Hindlimb muscle (tissue), 1 donor: ENCODE measurements around the gene RHEBL1. TPM values are rescaled to one million over a fixed set of nuclear protein-coding genes. Genes with fewer than 3 reads are reported as not detected.

Experiments
- DNase-seq: peaks from one replicate; pipeline ENCODE4 v3.0.0-alpha.2; 2013
- polyA plus RNA-seq: library from polyadenylated mRNA; unstranded; fragments of 120-200 nt; gene quantifications from one replicate; pipeline ENCODE4 v1.2.1, GENCODE V29; 2013; ENCODE audit not compliant: insufficient read length

The RHEBL1 gene
- polyA plus RNA-seq, 1 donor = 2.2 TPM

DNA sequence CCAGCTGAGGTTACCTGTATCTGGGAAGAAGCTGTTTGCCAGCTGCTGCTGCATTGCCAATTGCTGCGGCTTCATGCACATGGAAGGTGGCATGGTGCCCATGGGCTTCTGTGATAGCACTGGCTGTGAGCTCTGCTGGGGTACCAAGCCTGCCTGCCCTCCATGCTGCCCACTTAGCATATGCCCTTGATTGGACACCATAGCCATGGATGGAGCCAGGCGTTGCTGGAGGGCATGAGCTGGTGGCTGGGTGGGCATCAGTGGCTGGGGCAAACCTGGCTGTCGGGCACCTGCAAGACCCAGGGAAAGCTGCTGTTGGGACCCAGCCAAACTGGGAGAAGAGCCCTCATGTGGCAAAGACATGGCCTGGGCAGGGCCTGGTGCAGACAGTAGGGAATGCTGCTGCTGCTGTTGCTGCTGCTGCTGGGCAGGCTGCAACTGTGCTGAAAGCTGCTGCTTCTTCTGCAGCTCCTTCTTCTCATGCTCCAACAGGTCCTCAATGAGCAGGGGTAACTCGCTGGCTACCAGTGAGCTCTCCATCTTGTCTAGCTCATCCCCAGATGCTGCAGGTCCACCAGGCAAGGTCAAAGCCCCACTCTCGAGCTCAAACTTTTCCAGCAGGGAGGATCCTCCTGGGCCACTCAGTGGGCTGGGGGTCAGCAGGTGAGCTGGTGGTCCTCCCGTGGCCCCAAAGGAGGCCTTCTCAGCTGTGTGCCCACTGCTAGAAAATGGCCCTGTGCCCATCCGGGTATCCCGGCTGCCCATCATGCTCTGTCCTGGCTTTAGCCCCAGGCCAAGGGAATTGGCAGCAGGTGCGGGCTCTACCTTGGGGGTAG lies 32.5 kb downstream of the RHEBL1 start:
- no peak for DNase-seq

DNA sequence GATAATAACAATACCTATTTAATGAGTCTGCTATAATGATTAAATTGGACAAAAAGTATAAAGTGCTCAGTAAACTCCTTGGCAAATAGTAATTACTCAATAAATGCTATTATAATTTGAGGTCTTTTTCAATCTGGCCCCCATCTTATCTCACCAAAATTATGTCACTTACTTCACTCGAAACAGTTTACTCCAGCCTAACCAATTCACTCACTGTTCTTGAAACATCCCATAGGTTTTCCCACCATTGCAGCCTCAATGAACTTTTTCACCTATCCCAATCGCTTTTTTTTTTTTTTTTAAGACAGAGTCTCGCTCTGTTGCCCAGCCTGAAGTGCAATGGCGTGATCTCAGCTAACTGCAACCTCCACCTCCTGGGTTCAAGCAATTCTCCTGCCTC lies 33.8 kb downstream of the RHEBL1 start:
- DNase-seq = no peak

DNA sequence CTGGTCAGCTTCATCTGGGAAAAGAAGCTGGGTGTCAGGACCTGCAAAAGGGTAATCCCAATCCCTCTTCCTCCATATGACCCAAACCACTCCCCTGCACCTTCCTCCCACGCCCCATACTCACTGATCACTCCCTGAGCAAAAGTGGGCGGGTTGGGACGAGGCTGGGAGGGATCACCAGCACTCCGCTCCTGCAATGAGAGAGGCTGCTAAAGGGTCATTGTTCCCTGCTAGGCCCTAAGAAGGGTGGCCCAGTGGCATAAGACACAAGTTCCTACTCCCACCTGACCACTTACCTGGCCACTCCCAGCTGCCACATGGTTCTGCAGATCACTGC lies 35.5 kb downstream of the RHEBL1 start:
- DNase-seq = no peak

DNA sequence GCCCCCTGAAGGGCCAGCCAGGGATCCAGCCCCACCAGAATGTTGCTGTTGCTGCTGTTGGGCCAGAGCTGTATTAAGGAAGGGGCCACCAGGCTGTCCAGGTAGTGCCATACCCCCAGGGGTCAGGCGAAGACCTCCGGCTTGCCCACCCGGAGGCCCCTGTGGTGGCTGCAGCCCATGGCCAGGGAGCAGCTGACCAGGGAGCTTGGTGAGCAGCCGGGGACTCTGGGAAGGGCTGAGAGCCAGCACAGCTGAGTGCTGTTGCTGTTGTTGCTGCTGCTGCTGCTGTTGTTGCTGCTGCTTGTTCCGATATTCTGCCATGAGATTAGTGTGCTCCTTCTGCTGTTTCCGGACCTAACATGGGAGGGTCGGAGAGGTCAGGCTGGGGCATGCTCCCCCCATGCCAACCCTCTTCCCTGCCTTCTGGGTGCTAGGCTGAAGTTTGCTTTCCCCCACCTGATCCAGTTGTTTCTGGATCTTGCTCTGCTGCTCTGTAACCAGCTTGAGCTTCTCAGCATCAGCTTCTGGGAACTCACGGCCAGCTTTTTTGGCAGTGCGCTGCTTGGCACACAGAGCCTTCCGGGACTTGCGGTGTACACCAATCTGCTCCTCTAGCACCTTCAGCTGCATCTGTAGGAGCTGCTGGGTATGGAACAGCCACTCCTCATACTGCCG lies 36.0 kb downstream of the RHEBL1 start:
- no peak for DNase-seq

DNA sequence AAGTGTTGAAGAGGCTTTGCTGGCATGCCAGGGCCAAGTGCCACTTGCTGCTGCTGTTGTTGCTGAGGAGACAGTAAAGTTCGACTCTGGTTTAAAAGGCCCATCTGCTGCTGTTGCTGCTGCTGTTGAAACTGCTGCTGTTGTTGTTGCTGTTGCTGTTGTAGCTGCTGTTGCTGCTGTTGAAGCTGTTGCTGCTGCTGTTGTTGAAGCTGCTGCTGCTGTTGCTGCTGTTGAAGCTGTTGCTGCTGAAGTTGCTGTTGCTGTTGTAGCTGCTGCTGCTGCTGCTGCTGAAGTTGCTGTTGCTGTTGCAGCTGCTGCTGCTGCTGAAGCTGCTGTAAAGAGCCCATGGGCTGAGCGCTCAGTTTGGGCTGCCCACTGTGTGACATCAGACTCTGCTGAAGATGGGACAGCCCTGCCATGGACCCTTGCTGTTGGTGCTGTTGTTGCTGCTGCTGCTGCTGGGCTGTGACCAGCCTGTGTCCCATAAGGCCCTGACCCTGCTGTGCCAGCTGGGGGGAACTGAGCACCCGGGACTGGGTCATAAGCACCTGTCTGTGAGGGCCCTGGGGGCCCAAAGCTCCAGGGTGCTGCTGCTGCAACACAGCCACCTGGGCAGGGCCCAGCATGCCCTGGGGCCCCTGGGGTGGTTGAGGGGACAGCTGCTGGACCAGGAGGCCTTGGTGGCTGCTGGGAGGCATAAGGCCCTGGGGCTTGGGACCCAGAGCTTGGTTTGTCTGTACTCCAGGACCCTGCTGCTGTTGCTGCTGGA lies 36.9 kb downstream of the RHEBL1 start:
- no peak for DNase-seq

DNA sequence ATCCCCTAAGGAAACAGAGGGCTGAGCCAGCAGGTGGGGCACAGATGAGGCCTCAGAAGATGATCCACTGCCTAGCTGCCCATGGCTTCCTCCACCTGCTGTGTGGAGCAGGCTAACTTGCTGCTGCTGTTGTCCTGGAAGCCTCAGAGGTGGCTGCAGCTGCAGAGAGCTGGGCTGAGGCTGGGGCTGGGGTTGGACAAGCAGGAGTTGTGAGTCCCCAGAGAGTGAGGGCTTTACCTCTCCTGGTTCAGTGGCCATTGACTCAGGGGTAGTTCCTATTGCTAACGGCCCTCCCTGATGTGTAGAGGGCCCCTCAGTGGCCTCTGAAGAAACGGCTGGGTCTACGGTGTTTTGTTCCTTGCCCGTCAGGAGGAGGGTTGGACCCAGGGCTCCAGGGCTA lies 37.5 kb downstream of the RHEBL1 start:
- no peak for DNase-seq

DNA sequence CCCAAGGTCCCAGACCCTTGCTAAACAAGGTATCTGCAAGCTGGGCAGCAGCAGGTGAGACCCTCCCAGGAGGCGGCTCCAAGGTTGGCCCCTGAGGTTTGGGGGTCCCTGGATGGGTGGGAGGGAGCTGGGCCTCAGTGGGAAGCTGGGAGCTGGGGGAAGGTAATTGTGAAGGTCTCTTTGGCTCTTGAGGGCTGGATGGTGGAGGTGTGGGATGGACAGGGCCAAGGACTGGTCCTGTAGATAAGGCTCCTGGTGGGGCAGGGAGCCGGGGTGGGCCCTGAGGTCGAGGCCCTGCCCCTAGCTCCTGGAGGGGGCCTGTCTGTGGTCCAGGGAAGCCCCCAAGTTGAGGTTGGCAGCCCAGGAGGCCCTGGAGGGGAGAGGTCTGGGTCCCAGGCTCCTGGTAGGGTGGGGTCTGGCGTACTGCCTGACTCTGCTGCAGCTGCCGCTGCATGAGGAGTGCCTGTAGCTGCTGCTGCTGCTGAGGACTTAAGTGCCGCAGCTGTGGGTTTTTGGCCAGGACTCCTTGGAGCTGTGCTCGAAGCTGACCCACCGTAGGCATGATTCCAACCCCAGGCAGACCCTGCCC lies 38.1 kb downstream of the RHEBL1 start:
- DNase-seq = peak; percentile 43

DNA sequence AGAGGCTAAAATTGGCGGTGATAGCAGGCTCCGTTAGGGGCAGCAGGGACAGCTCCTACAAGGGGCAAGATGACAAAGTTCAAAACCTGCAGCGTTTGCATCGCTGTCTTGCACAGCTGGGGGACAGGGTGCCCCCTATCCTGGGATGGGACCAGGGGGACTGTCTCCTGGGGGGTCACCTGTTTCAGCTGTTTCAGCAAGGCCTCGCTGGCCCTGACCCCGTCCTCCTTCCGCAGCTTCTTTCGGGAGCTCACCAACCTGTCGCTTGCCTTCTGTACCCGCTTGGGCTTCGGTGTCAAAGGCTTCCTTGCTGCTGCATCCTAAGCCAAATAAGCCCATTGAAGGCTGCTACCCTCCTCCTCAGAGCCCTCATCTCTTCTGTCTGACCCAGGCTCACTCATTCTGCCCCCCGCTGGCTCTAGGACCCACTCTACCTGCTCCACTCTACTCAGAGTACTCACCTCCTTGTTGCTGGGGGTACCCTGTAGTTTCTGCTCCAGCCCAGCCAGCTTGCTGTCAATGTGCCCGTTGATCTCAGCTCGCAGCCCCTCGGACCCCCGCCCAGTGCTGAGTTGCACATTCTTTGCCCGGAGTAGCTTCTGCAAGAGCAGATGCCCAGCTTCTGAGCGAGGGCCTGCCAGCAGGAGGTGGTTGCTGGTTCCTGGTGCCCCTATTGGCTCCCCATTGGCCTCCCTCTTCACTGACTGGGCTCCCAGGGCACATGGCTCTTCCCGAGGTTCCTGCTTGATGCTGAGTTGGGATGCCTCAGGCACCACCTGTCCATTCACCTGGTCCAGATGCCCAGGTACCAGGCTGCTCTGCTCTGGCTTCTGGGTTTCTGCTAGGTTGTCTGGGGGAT lies 38.8 kb downstream of the RHEBL1 start:
- no peak for DNase-seq

DNA sequence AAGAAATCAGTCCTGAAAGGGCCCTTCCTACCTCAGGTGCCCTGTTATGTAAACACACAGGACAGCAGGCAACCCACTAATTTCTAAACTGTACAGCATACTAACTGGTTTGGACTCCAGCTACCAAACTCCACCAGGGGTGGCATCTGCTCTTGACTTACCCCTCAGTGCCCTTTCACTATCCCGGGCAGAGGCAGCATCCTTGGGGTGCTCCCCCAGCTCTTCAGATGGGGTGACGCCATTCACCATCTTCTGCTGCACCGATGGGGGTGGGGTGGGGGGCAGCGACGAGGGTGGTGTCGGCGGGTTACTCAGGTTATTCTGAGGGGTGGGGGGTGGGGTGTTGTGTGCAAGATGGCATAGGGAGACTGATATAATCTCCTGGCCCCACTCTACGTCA lies 39.7 kb downstream of the RHEBL1 start:
- DNase-seq = no peak

DNA sequence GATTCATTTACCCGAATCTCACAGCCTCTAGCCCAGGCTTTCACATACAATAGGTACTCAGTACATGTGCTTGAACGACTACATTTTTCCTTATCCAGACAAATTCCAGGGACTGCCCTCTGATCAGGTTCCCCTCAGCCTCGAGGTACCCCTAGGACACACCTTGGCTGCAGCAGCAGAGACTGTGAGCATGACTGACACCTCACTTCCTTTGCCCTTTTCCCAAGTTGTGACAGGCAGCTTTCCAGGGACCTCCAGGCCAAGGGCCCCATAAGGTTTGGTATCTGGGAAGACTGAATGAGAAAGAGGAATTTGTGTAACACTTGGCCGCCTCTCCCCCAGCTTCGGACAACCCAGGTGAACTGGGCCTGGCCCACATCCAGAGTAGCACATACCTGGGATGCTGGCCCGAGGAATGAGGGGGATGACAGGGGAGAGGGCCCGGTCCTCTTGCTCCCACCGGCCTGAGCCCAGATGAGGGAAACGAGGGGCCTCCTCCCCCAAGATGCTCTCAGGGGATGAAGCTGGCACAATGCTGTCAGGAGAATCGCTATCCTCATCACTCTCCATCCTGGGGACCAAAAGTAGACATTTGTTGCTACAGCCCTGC lies 41.0 kb downstream of the RHEBL1 start:
- no peak for DNase-seq

DNA sequence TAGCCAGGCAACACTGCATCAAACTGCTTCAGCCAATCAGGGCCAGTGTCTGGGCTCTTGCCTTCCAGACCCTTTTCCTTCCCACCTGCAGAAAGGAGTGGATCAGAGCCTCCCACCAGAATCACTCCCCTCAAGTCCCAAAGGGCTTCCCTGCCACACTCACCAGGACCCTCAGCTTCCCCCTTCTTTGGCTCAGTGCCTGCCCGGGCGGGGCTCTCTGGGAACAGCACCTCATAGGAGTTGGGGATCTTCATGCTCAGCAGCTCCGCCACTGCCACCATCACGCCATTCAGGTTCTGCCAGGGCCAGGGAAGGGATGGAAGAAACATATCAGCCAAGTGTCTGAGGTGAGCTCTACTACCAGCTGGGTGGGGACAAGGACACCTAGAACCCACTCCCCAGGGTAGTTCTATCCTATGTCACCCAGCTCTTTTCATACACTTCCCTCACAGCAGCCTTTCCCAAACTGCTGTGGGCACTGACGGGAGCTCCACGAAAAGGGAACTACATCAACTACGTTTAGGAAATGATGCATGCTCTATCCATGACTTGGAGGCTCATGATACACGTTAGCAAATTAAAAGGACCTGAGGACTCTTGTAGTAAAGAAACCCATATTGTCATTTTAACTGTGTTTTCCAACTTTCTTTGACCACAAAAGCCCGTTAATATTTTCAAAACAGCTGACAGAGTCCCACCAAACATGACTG lies 41.8 kb downstream of the RHEBL1 start:
- DNase-seq = no peak

DNA sequence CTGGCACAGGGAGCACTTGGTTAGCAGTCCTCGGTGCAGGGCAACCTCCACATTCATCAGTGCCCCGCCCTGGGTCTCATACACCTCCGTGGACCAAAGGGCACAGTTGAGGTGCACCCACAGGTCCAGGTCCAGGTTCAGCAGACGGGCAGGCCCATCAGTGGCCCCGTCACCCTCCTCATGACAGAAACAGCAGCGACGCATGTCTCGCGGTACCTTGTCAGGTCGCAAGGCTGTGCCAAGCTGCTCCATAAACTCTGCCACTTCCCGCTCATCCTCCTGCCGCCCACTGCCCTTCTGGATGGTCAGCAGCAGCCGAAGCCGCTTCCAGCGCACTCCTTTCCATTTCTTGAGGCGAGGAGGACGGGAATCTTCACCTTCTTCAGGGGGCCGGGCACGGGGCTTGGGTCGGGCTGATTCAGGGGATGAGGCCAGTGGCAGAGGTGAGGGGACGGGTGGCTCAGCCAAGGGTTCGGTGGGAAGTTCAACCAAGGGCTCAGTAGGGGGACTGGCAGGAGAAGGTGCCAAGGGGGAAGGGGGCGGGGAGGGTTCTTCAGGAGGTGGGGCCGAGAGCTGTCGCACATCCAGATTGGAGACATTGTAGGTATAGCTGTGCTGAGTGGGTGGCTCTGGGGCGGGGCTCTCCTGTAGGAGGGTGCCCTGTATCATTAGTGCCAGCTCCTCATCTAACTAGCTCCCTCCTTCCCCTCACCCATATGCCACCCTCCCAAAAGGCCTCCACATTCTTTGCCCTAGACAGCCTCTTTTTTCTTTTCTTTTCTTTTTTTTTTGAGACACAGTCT lies 42.9 kb downstream of the RHEBL1 start:
- no peak for DNase-seq

DNA sequence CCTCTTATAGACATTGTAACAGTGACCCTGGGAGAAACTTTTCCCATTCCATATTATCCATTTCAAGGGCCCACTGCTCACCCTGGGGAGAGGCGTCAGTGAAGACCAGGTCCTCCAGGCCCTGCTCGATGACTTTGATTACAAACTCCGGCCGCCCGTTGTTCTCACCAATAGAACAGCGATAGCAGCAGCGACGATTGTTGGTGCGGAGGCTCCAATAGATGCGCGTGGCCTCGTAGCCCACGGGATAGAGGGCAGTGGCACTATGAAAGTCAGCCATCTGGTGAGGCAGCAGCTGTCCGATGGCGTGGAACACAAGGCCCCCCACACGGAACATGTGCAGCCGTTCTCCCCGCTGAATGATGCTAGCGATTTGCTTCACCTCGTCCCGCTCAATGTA lies 43.7 kb downstream of the RHEBL1 start:
- DNase-seq = no peak

DNA sequence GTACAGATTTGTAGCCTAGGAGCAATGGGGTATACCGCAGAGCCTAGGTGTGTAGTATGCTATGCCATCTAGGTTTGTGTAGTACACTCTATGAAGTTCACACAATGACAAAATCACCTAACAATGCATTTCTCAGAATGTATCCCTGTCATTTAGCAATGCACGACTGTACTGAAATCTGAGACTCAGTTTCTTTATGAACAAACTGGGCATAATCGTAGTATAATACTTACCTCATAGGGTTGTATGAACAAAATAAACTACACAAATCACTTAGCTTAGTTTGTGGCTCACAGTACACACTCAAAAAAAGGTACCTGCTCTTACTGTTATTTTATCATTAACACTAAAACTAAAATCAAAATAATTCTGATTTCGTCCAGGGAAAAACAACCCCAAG lies 44.3 kb downstream of the RHEBL1 start:
- no peak for DNase-seq

DNA sequence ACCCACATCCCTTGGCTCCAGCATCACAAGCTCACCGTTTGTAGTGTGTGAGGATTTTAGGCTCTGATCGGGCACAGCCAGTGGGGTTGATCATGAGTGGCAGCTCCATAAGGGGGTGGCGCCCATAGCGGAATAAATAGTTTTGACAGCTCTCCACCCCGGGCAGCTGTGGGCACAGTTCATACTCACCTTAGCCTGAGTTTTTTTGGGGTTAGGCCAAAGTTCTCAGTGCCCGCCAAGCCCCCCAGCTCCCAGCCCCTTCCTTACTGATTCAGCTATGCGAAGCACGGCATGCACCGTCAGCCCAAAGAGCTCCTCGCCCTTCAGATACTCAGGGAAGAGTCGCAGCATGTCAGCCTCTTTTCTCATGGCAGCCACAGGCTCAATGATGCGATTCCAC lies 45.2 kb downstream of the RHEBL1 start:
- no peak for DNase-seq

DNA sequence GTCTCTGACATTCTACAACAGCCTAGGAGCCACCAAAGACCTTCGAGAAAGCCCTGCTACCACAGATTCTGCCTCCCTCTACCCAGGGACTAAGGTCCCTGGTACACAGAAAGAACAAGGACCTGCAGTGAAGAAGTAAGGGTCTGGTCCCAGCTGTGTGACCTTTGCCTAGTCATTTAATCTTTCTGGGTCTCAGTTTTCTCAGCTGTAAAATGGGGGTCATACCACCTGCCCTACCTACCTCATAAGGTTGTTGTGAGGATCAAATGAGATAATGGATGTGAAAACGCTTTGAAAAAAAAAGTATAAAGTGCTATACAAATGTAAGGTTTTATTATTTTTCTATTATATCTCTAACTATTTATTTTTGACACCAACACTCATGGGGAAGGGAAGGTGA lies 46.0 kb downstream of the RHEBL1 start:
- no peak for DNase-seq

DNA sequence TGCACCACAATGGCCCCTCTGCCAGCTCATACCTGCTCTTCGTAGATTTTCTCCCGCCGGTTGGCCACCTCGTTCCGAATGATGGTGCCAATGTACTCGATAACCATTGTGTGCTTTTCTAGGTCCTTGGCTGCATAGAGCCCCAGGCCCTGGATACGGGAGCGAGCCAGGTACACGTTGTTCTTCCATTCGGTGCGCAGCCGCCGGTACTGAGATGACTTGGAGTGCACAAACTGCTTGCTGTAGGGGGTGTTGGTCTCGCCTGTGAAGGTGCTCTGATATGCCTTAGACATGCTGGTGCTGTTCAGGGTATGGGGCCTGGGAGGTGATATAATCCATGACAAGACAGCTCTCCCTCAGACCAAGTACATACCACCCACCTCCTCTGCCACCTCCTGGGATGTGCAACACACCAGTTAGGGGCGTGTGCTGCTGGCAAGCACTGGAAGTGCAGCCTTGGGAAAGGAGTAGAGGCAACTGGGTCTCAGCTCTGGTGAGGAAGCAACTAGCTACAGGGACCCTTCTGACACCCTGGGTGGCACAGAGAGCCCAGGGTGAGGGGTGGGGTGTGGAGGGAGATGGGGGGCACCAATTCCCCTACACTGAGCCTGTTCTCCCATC lies 47.1 kb downstream of the RHEBL1 start:
- DNase-seq = no peak

DNA sequence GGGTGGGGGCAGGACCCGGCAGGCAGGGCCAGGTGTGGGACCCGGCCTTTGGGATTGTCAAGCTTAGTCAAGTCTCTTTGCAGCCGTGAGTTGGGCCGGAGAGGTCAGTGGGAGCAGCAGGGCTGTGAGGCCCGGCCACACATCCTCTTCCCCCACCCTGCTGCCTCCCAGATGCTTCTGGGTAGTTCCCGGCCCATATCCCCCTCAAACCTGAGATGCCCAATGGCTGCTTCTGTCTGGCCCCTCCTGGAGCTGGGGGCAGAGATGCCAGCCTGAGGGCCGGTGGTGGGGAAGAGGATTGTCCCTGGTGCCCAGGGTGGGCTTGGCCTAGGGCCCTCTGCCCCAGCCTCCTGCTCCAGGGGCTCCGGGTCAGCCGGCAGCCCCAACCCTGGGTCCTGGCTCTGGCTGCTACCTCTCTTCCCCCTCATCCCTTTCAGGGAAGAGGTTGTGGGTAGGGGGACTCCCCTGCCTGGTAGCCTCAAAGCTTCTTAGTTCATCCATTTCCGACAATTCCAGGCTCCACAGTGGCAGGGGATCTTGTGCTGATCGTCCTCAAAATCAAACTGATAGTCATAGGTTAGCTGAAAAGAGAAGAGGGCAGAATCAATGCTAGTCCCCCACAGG lies 48.4 kb downstream of the RHEBL1 start:
- DNase-seq = no peak

DNA sequence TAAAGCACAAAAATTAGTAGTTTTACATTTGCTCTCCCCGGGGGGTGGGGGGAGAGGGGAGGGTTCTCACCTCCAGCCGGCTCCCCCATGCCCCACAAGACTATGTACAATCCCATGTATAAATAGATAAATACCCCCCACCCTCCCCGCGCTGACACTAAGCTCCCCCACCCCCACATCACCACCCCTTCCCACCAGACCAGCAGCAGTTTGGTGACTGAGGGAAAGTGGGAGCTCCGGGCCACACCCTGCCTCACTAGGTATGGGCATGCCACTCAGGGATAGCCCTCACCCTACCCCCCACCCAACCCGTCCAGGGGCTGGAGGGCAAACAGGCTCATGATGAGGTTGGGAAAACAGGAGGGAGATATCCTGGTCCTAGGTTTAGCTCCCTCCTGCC lies 49.3 kb downstream of the RHEBL1 start:
- no peak for DNase-seq
